ENCODE measurements around the gene PKP4. TPM values are rescaled to one million over a fixed set of nuclear protein-coding genes. Genes with fewer than 3 reads are reported as not detected.

The PKP4 gene
- total RNA-seq, 1 donor from 2014 or later = 119 TPM

DNA sequence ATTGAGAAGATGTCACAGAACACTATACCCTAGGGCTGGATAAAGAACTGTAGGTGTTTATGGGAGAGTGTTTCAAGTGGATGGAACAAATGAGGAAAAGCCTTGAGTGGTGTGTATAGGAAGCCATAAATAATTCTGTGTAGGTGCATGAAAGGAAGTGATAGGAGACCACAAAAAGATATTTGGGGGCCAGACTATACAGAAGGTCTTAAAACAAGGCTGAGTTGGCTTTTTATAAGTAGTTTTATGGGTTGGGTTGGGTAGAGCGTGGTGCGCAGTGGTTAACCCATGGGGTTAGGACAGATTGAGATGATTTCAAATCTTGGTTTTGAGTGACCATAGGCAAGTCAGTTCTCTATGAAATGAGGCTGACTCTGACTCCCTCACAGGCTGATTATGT lies 110.5 kb downstream of the PKP4 start:
- peaks cover 8% of the 10 kb centered on the region for H3K9me3 Mint-ChIP-seq (ENCODE audit: unreplicated experiment)
- H3K4me1 Mint-ChIP-seq (ENCODE audit: unreplicated experiment) = no peaks in the 10 kb centered on the region
- no peak overlapping the region for H3K27ac Mint-ChIP-seq (ENCODE audit: unreplicated experiment)
- H3K4me3 Mint-ChIP-seq (ENCODE audit: unreplicated experiment) = no peak overlapping the region
- H3K36me3 Mint-ChIP-seq (ENCODE audit: unreplicated experiment) = peaks cover 26% of the 10 kb centered on the region
- no peak for DNase-seq (ENCODE audit: extremely low spot score, unreplicated experiment)
- TF ChIP-seq, protein P1, sequence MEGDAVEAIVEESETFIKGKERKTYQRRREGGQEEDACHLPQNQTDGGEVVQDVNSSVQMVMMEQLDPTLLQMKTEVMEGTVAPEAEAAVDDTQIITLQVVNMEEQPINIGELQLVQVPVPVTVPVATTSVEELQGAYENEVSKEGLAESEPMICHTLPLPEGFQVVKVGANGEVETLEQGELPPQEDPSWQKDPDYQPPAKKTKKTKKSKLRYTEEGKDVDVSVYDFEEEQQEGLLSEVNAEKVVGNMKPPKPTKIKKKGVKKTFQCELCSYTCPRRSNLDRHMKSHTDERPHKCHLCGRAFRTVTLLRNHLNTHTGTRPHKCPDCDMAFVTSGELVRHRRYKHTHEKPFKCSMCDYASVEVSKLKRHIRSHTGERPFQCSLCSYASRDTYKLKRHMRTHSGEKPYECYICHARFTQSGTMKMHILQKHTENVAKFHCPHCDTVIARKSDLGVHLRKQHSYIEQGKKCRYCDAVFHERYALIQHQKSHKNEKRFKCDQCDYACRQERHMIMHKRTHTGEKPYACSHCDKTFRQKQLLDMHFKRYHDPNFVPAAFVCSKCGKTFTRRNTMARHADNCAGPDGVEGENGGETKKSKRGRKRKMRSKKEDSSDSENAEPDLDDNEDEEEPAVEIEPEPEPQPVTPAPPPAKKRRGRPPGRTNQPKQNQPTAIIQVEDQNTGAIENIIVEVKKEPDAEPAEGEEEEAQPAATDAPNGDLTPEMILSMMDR (IDR thresholded peaks at IDR 0.05) = no peak
- no peaks in the 10 kb centered on the region for H3K27me3 Mint-ChIP-seq (ENCODE audit: unreplicated experiment)

DNA sequence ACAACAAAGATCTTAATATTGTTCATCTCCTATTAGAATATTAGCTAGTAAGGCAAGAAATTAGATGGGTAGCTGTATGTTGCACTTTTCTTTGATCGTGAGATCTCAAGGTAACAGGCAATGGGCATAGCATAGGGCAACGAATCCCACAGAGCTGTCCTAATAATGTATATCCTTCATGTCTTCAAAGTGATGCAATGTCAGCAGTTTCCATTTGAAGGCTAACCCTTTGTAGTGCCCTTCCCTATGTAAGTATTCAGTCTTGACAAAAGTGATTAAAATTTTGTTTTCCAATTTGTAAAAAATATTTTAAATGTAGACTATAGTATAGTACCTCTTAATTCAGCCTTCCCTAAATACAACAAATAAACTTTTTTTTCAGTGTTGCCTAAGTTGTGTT lies 112.5 kb downstream of the PKP4 start:
- Mint-ChIP-seq H3K4me3 (ENCODE audit: unreplicated experiment) (no peak overlapping the region), H3K36me3 (ENCODE audit: unreplicated experiment) (peaks cover 29% of the 10 kb centered on the region), H3K4me1 (ENCODE audit: unreplicated experiment) (no peaks in the 10 kb centered on the region), H3K27ac (ENCODE audit: unreplicated experiment) (no peak overlapping the region), H3K27me3 (ENCODE audit: unreplicated experiment) (no peaks in the 10 kb centered on the region), H3K9me3 (ENCODE audit: unreplicated experiment) (peaks cover 11% of the 10 kb centered on the region)
- TF ChIP-seq, protein P1 (IDR thresholded peaks at IDR 0.05) = no peak
- no peak for DNase-seq (ENCODE audit: extremely low spot score, unreplicated experiment)

DNA sequence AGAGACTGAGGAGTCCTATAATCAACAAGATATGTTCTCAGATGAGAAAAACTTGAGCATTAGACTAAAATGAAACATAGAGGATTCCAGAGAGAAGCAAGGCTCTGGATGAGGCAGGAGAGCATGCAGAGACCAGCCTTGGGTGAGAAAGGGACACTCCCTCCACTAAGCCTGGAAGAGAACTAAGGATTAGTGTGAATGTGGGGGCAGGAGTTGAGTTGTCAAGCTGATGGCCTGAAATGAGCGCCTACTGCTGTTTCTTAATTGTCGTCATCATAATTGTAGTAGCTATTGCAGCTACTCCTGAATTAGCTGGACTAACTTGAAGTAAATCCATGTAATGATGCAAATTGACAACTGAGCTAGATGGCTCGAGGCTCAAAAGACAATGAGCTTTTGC lies 114.1 kb downstream of the PKP4 start:
- Mint-ChIP-seq H3K27ac (ENCODE audit: unreplicated experiment) (no peak overlapping the region), H3K4me3 (ENCODE audit: unreplicated experiment) (no peak overlapping the region), H3K9me3 (ENCODE audit: unreplicated experiment) (peaks cover 11% of the 10 kb centered on the region), H3K4me1 (ENCODE audit: unreplicated experiment) (no peaks in the 10 kb centered on the region), H3K27me3 (ENCODE audit: unreplicated experiment) (no peaks in the 10 kb centered on the region), H3K36me3 (ENCODE audit: unreplicated experiment) (peaks cover 29% of the 10 kb centered on the region)
- TF ChIP-seq, protein P1 (IDR thresholded peaks at IDR 0.05) = no peak
- no peak for DNase-seq (ENCODE audit: extremely low spot score, unreplicated experiment)

DNA sequence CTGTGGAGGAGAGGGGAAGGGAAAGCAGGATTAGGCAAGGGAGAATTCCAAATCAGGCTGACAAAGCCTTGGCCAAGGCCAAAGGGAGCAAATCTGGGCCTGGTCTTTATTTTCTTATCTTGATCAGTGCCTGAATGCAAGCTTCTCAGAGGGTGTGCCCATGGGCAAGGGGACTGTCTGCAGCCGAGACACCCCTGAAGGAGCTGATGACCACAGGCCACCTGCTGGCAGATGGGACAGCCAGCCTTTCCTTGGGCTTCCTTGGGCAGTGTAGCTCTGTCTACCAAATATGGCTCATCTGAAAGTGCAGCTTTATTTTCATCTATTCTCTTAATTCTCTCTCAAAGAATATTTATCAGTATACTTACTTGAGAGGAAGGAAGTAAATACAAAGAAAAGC lies 117.0 kb downstream of the PKP4 start:
- H3K27me3 Mint-ChIP-seq (ENCODE audit: unreplicated experiment) = no peaks in the 10 kb centered on the region
- H3K9me3 Mint-ChIP-seq (ENCODE audit: unreplicated experiment) = peaks cover 9% of the 10 kb centered on the region
- no peaks in the 10 kb centered on the region for H3K4me1 Mint-ChIP-seq (ENCODE audit: unreplicated experiment)
- no peak overlapping the region for H3K4me3 Mint-ChIP-seq (ENCODE audit: unreplicated experiment)
- no peak overlapping the region for H3K27ac Mint-ChIP-seq (ENCODE audit: unreplicated experiment)
- TF ChIP-seq, protein P1 (IDR thresholded peaks at IDR 0.05) = no peak
- no peak for DNase-seq (ENCODE audit: extremely low spot score, unreplicated experiment)
- H3K36me3 Mint-ChIP-seq (ENCODE audit: unreplicated experiment) = peaks cover 21% of the 10 kb centered on the region

DNA sequence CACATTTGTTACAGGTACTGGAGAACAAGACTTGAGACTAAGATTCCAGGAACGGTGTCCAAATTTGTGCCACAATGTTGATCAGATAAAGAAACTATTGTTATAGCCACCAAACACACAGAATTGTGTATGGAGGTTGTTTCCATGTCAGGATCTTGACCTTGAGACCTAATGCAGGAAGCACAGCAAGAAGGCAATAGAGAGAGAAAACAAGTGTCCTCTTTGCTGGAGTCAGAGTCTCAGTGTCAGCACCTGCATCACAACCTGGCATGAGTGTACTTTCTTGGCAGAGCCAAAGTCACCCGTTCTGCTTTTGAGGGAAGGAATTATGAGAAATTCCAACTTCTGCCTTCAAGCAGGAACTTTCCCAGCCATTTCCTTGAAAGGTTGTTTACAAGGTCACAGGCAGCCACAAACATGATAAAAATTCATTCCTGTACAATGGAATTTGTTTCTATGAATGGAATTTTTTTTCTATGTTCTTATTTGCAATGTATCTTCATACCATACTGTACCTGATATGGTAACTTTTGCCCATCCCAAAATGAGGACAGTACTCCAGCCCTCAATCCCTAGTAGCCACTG lies 118.4 kb downstream of the PKP4 start:
- Mint-ChIP-seq H3K27me3 (ENCODE audit: unreplicated experiment) (no peaks in the 10 kb centered on the region), H3K27ac (ENCODE audit: unreplicated experiment) (no peak overlapping the region), H3K4me1 (ENCODE audit: unreplicated experiment) (no peaks in the 10 kb centered on the region), H3K9me3 (ENCODE audit: unreplicated experiment) (peaks cover 9% of the 10 kb centered on the region), H3K4me3 (ENCODE audit: unreplicated experiment) (no peak overlapping the region), H3K36me3 (ENCODE audit: unreplicated experiment) (peaks cover 28% of the 10 kb centered on the region)
- no peak for DNase-seq (ENCODE audit: extremely low spot score, unreplicated experiment)
- TF ChIP-seq, protein P1 (IDR thresholded peaks at IDR 0.05) = no peak

All from osteocyte (in vitro differentiated cells).